ENCODE results near the gene SPDYE3.
"Not testable (repeated sequence)": the region's sequence is repeated elsewhere in the genome, so short reads cannot be mapped to it uniquely, and the experiment has no call there.

DNA sequence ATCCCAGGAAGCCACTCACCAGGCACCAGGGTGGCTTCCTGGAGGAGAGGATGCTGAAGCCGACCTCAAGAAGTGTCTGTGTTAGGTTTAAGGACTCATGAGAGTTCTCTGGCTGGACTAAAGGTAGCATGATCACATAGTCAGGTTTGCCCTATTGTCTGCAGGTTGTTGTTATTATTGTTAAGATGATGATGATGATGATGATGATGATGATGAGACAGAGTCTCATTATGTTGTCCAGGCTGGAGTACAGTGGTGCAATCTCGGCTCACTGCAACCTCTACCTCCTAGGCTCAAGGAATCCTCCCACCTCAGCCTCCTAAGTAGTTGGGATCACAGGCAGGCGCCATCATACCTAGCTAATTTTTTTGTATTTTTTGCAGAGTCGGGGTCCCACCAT lies 43.3 kb upstream of the SPDYE3 start:
- TF ChIP-seq TAF1 (IDR thresholded peaks at IDR 0.05; ENCODE audit: borderline replicate concordance, low read depth, low read length); POLR2A (IDR thresholded peaks at IDR 0.05; ENCODE audit: low read depth, low read length): not testable (repeated sequence)

Data from GM12892 (cell line).